ENCODE measurements around the gene CABP7.

CABP7 gene

GRCh38 chr22:29773233-29773632, 53.4 kb downstream of the CABP7 start:
- no peak for DNase-seq (ENCODE audit: low read depth)

GRCh38 chr22:29780220-29780619, 60.4 kb downstream of the CABP7 start:
- no peak for DNase-seq (ENCODE audit: low read depth)

- DNase-seq (ENCODE audit: low read depth): peak; percentile 66
Measured at GRCh38 chr22:29780748-29781676, 61.2 kb downstream of the CABP7 start.
